ENCODE results near the gene WDR37. TPM values are rescaled to one million over a fixed set of nuclear protein-coding genes. Genes with fewer than 3 reads are reported as not detected.

Gene WDR37
- total RNA-seq, 1 experiment from 2014 or later = 17.5 TPM

GRCh38 chr10:1168763-1169162 lies 112.6 kb downstream of the WDR37 start:
- DNase-seq (ENCODE audit: low read depth) = no peak

DNA sequence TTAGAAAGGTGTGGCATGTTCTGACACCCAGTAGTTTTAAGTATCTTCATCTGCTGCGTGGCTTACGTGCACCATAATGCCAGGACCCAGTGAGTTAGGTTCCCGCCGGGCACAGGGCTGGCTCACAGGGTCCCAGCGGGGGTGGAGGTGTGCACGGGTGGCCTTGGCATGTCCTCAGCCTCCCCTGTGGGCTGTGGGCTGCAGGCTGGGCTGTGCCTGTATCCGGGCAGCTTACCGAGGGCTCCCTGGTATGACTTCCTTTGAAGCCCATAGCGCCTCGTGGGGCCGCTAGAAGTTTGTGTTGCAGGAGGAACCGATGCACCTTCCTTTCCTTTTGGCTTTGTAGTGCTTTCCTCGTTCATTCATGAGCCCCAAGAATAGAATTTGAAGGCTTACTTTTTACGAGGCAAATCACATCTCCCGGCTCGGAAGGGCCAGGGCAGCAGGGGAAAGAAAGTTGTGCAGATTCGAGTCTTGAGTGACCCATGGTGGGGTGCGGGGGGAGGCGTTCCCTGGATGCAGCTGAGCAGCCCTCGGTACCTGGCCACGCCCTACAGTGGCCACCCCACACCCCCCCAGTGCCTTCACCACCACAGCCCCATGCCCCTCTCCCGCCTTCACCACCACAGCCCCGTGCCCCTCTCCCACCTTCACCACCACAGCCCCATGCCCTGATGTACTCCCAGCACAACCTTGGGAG lies 113.2 kb downstream of the WDR37 start:
- DNase-seq (ENCODE audit: low read depth) = no peak

DNA sequence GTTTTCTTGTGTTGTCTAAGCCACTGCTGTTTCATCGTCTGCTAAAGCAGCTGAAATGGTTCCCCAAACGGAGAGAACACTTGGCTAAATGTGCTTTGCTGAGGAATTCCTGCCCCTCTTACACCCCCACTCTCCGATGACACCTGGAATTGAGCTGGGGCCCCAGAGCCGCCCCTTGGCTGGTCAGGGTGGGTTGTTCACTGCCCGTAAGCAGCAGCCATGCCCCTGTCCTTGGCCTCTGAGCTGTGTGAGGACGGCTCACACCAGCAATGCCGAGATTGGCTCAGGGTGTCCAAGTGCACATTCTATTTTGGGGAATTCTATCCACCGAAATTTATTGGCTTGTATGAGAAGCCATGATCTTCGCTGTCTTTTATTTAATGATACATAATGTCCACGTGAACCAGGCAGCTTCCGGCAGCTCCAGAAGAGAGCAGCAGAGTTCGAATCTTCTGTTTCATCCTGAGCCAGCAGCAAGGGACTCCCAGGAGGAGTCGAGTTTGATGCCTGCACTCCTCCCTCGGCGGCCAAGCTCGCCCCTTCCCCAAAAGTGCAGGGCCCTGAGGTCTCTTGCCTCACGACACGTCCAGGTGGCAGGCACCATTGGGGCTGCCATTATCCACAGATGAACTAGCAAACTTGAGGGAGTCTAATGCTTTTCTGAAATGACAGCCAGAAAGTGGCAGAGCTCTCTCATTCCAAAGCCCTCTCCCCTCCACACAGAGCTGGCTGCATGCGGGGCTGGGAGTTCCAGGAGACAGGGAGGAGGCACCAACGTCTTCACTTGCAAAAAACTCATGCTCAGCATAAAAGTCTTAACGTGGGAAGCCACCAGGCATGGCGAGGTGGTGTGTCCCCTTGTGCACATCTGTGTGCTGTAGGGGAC lies 114.0 kb downstream of the WDR37 start:
- DNase-seq (ENCODE audit: low read depth) = no peak

GRCh38 chr10:1170867-1171180 lies 114.6 kb downstream of the WDR37 start:
- no peak for DNase-seq (ENCODE audit: low read depth)

DNA sequence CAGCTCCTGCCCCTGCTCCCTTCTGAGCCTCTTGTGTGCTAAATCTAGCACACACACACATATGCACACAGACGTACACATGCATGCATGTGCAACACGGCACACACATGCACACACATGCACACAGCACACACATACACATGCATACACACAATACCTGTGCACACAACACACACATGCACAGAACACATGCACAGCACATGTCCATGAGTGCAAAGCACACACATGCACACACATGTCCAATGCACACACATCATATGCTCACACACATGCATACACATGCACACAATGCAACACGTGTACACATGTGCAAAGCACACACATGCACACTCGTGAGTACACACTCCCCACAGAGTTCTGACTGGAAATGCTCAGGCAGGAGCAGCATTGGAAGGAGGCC lies 115.0 kb downstream of the WDR37 start:
- DNase-seq (ENCODE audit: low read depth) = no peak

DNA sequence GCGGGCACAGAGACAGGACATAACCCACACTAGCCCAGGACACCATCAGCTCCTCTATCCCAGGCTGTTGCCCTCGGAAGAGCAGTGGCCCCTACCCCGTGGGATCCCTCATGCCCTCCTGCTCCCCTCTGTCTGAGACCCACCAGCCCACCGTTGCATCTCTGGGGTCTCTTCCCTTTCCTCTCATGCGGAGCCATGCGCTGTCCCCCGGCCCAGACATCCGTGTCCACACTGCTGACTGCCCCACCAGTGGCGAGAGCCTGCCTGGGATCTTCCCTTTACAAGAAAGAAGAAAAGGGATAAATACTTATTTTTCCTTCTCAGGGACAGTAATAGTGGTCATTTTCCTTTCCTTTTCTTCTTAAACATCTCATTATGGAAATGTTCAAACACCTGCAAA lies 115.4 kb downstream of the WDR37 start:
- DNase-seq (ENCODE audit: low read depth) = no peak

GRCh38 chr10:1172256-1172984 lies 116.2 kb downstream of the WDR37 start:
- no peak for DNase-seq (ENCODE audit: low read depth)

DNA sequence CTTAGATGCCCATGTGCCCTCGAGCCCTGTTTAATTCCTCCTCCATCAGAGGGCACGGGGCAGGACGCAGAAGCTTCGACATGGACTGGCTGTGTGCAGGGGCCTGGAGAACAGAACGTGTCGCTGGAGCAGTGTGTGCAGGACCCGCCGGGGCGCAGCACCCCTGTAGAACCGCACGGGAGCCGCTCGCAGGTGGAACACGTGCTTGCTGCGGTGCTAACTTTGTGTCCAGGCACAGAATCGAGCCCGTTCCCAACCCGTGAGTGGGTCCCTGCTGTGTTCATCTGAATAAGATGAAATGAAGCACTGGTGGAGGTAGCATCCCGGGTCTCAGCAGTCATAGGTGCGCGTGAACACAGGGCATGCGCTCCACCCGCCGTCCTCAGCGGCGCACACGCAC lies 116.9 kb downstream of the WDR37 start:
- DNase-seq (ENCODE audit: low read depth) = no peak

DNA sequence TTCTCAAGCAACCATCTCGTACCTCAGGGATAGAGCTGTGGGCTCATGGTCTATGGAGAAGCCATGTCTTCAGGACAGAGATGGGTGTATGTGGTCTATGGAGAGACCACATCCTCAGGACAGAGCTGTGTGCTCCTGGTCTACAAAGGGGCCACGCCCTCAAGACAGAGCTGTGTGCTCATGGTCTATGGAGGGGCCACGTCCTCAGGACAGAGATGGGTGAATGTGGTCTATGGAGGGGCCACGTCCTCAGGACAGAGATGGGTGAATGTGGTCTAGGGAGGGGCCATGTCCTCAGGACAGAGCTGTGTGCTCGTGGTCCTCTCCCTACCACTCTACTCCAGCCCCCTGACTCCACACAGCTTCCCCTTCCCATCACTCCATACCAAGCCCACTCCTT lies 117.8 kb downstream of the WDR37 start:
- no peak for DNase-seq (ENCODE audit: low read depth)

DNA sequence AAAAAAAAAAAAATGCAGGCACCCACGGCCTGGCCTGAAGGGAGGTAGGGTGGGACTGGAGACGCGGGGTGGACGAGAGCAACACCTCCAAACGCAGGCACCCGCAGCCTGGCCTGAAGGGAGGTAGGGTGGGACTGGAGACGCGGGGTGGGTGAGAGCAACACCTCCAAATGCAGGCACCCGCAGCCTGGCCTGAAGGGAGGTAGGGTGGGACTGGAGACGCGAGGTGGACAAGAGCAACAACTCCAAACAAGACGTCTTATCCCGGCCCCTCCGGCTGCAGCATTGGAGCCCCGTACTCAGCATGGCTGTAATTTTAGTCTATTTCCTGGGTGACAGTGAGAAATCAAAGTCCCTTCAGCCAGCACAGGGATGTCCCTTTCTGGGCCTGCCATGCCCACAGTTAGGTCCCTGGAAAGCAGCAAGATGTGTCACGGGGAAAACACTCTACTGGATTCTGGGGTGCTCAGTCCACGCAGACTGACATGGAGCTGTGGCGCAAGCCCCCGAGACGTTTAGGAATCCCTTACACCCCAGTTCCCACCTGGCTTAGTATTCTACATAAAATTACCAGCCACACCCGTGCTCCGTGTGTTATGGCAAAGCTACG lies 119.9 kb downstream of the WDR37 start:
- DNase-seq (ENCODE audit: low read depth) = no peak

GRCh38 chr10:1177936-1178335 lies 121.8 kb downstream of the WDR37 start:
- no peak for DNase-seq (ENCODE audit: low read depth)

- no peak for DNase-seq (ENCODE audit: low read depth)
Measured at GRCh38 chr10:1178506-1178905, 122.3 kb downstream of the WDR37 start.

GRCh38 chr10:1179346-1180070 lies 123.3 kb downstream of the WDR37 start:
- no peak for DNase-seq (ENCODE audit: low read depth)

GRCh38 chr10:1180071-1180730 lies 124.0 kb downstream of the WDR37 start:
- DNase-seq (ENCODE audit: low read depth) = no peak

DNA sequence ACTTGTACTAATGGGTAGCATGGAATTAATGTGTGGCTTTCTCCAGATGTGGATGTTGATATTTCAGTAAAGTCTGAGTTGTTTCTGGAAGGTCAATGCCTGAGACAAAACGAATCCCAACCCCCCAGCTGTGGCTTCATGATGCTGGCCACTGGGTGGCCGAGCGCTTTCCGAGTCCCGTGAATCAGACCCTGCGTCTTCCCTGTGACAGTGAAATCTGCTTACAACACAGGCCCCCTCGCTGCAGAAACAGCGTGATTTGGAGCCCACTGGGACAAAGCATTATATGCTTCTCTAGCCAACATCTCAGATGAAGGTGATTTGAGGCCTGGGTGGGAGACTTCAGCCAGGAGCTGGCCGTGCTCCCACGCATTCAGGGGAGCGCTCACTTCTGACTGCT lies 124.7 kb downstream of the WDR37 start:
- no peak for DNase-seq (ENCODE audit: low read depth)

Other genes with a start within 250 kb of the WDR37 start
- gene LARP4B, start 124.7 kb upstream of the WDR37 start, total RNA-seq (2014; rRNA removed) = 30.5 and 32.6 TPM in 2 replicates
- 50.1 and 57.2 TPM in 2 replicates for gene GTPBP4, start 68.0 kb upstream of the WDR37 start, total RNA-seq (2014; rRNA removed)
- not detected in 2 replicates for gene IDI2, start 30.5 kb upstream of the WDR37 start, total RNA-seq (2014; rRNA removed)
- 65.2 and 74.3 TPM in 2 replicates for gene IDI1, start 7.3 kb upstream of the WDR37 start, total RNA-seq (2014; rRNA removed)

Data from LHCN-M2 (cell line).